Measurements from ENCODE around the gene RPP38.

- 0 out of 2 replicates have a peak, but pooled peaks have one; percentile 10 for TF ChIP-seq CTCF (conservative IDR thresholded peaks at IDR 0.05; ENCODE audit: low read length)
- no peak for TF ChIP-seq EZH2phosphoT487 (IDR thresholded peaks at IDR 0.05; ENCODE audit: borderline replicate concordance)
Measured at GRCh38 chr10:15088428-15089261, 8.5 kb upstream of the RPP38 start, which contains the start of gene ACBD7.
